SK-N-SH (cell line): ENCODE data around the gene SRMS. TPM values are rescaled to one million over a fixed set of nuclear protein-coding genes. Genes with fewer than 3 reads are reported as not detected.

Experiments used
- CTCF ChIA-PET: fragments of 300-600, 350-600 bp; formaldehyde crosslinking; extraction: SDS; loops from one replicate; lab custom pipeline; 2021; lab: Yijun Ruan, JAX
- POLR2A ChIA-PET: fragments of 350-600 bp; sonication (Branson Sonifier 250); formaldehyde crosslinking; extraction: SDS; loops from one replicate; lab custom pipeline; 2020; ENCODE audit warnings: antibody characterized with exemption, inconsistent platforms; lab: Yijun Ruan, JAX
- DNase-seq: peaks from one replicate; pipeline ENCODE4 v3.0.0; 2012
- H2AFZ ChIP-seq: fragments of 200-600 bp; sonication (generic); 2 replicates; pipeline ENCODE4 v1.8.1; 2016; ENCODE audit warnings: antibody characterized with exemption, mild to moderate bottlenecking, low read depth
- H3F3A ChIP-seq: fragments of 200-600 bp; sonication (generic); replicated peaks from 2 replicates; pipeline ENCODE3; 2016; ENCODE audit warnings: antibody characterized with exemption, mild to moderate bottlenecking; ENCODE audit not compliant: insufficient read depth
- H3K27ac ChIP-seq, 2 experiments: fragments of 200-500 bp in 1 of 2; fragments of 200-600 bp in 1 of 2; sonication (Bioruptor generic) in 1 of 2; sonication (generic), shearing (Covaris generic) in 1 of 2; 2 replicates each; pipeline versions ENCODE4 v1.5.1 to v1.6.1; 2014 to 2016; ENCODE audit warnings: low read depth in 2 of 2, inconsistent platforms in 1 of 2, low read length in 1 of 2, mild to moderate bottlenecking in 1 of 2, mixed read lengths in 1 of 2
- H3K27me3 ChIP-seq: fragments of 200-600 bp; sonication (generic), shearing (Covaris generic); 2 replicates; pipeline ENCODE4 v1.6.1; 2016; ENCODE audit warnings: mixed run types; ENCODE audit not compliant: insufficient read depth
- H3K36me3 ChIP-seq, 2 experiments: fragments of 200-500 bp in 1 of 2; fragments of 200-600 bp in 1 of 2; sonication (Bioruptor generic) in 1 of 2; sonication (generic) in 1 of 2; replicated peaks in 1 of 2; 2 replicates each; pipeline versions ENCODE3 to v1.5.1; 2014 to 2016; ENCODE audit warnings: low read length in 1 of 2, mild to moderate bottlenecking in 1 of 2; ENCODE audit not compliant: insufficient read depth in 2 of 2, control insufficient read depth in 1 of 2
- H3K4me1 ChIP-seq, 2 experiments: fragments of 200-500 bp in 1 of 2; fragments of 200-600 bp in 1 of 2; sonication (Bioruptor generic) in 1 of 2; sonication (generic), shearing (Covaris generic) in 1 of 2; 2 replicates each; pipeline versions ENCODE4 v1.5.1 to v1.6.1; 2014 to 2016; ENCODE audit warnings: low read depth in 1 of 2, low read length in 1 of 2, mixed run types in 1 of 2; ENCODE audit not compliant: insufficient read depth in 2 of 2, control insufficient read depth in 1 of 2
- H3K4me2 ChIP-seq: fragments of 200-600 bp; sonication (generic), shearing (Covaris generic); 2 replicates; pipeline ENCODE4 v1.6.1; 2017; ENCODE audit warnings: mixed run types
- H3K4me3 ChIP-seq, 2 experiments: fragments of 200-500 bp in 1 of 2; fragments of 200-600 bp in 1 of 2; sonication (Bioruptor generic) in 1 of 2; sonication (generic), shearing (Covaris generic) in 1 of 2; 2 replicates each; pipeline versions ENCODE4 v1.5.1 to v1.8.1; 2014 to 2016; ENCODE audit warnings: low read depth in 2 of 2, inconsistent platforms in 1 of 2, low read length in 1 of 2, mild to moderate bottlenecking in 1 of 2, mixed read lengths in 1 of 2, moderate library complexity in 1 of 2
- H3K79me2 ChIP-seq: fragments of 200-600 bp; sonication (generic); 2 replicates; pipeline ENCODE4 v1.8.1; 2017; ENCODE audit warnings: mild to moderate bottlenecking; ENCODE audit not compliant: insufficient read depth
- H3K9ac ChIP-seq: fragments of 200-600 bp; sonication (generic); 2 replicates; pipeline ENCODE4 v1.6.1; 2017; ENCODE audit warnings: mixed run types
- H3K9me2 ChIP-seq: fragments of 200-600 bp; sonication (generic); 2 replicates; pipeline ENCODE4 v1.6.1; 2017; ENCODE audit warnings: mixed run types
- H3K9me3 ChIP-seq: fragments of 200-600 bp; sonication (generic); 2 replicates; pipeline ENCODE4 v1.6.1; 2017; ENCODE audit warnings: mixed run types, mild to moderate bottlenecking, moderate library complexity
- H4K20me1 ChIP-seq: fragments of 200-600 bp; sonication (generic); 2 replicates; pipeline ENCODE4 v1.6.1; 2017; ENCODE audit warnings: mild to moderate bottlenecking, mixed run types; ENCODE audit not compliant: insufficient read depth
- CHD2 ChIP-seq: fragments of 150-350 bp; IDR thresholded peaks from 2 replicates; pipeline ENCODE4 v1.6.1; 2018; ENCODE audit warnings: low read length; ENCODE audit not compliant: partially characterized antibody
- EP300 ChIP-seq, 2 experiments: IDR thresholded peaks; 2 replicates each; pipeline versions ENCODE4 v1.4.0 to v1.6.1; 2012; ENCODE audit warnings: borderline replicate concordance in 1 of 2, low read depth in 1 of 2, low read length in 1 of 2
- FOXM1 ChIP-seq: IDR thresholded peaks from 2 replicates; pipeline ENCODE4 v1.4.0; 2012; ENCODE audit warnings: low read depth, mild to moderate bottlenecking
- GABPA ChIP-seq: IDR thresholded peaks from 2 replicates; pipeline ENCODE4 v1.4.0; 2012; ENCODE audit warnings: low read depth, mild to moderate bottlenecking
- MXI1 ChIP-seq: IDR thresholded peaks from 2 replicates; pipeline ENCODE4 v1.6.1; 2012; ENCODE audit warnings: mild to moderate bottlenecking, low read depth, low read length, improper control_type of control experiment
- NRF1 ChIP-seq: IDR thresholded peaks from 2 replicates; pipeline ENCODE4 v1.6.1; 2012; ENCODE audit warnings: low read depth, mild to moderate bottlenecking, low read length
- RCOR1 ChIP-seq: fragments of 150-350 bp; IDR thresholded peaks from 2 replicates; pipeline ENCODE4 v1.6.1; 2017; ENCODE audit warnings: antibody characterized with exemption, low read length
- RFX5 ChIP-seq: IDR thresholded peaks from 2 replicates; pipeline ENCODE4 v1.6.1; 2012; ENCODE audit warnings: mild to moderate bottlenecking, improper control_type of control experiment, low read length
- SIN3A ChIP-seq: IDR thresholded peaks from 2 replicates; pipeline ENCODE4 v1.6.1; 2012; ENCODE audit warnings: low read depth, mild to moderate bottlenecking, low read length, moderate library complexity, borderline replicate concordance
- SMC3 ChIP-seq: IDR thresholded peaks from 2 replicates; pipeline ENCODE4 v1.6.1; 2012; ENCODE audit warnings: low read depth, low read length, improper control_type of control experiment
- TEAD4 ChIP-seq: IDR thresholded peaks from 2 replicates; pipeline ENCODE4 v1.4.0; 2012; ENCODE audit warnings: mild to moderate bottlenecking, borderline replicate concordance; ENCODE audit not compliant: insufficient read depth
- YY1 ChIP-seq: IDR thresholded peaks from 2 replicates; pipeline ENCODE4 v1.4.0; 2012; ENCODE audit warnings: low read depth, mild to moderate bottlenecking
- WGBS: methylation state at CpG from one replicate; pipeline ENCODE4 v1.1.6; 2017; ENCODE audit warnings: low lambda C conversion rate; 5-methylcytosine and 5-hydroxymethylcytosine counted together
- polyA plus RNA-seq, 3 experiments: library from polyadenylated mRNA; depleted of rRNA; stranded (reverse); fragments of >200 nt; gene quantifications; 2 replicates each; pipeline ENCODE4 v1.2.3, GENCODE V29; 2012
- TF ChIP-seq, protein P1 (sequence below): IDR thresholded peaks from 2 replicates; pipeline ENCODE4 v1.6.1; 2012; ENCODE audit warnings: mild to moderate bottlenecking, low read depth, low read length, moderate library complexity
- TF ChIP-seq, protein P2 (sequence below): IDR thresholded peaks from 2 replicates; pipeline ENCODE4 v1.4.0; 2012; ENCODE audit warnings: low read depth, borderline replicate concordance

SRMS gene
- polyA plus RNA-seq, 1 of the 3 experiments (the other 2 are of a cell fraction), result not detected

DNA sequence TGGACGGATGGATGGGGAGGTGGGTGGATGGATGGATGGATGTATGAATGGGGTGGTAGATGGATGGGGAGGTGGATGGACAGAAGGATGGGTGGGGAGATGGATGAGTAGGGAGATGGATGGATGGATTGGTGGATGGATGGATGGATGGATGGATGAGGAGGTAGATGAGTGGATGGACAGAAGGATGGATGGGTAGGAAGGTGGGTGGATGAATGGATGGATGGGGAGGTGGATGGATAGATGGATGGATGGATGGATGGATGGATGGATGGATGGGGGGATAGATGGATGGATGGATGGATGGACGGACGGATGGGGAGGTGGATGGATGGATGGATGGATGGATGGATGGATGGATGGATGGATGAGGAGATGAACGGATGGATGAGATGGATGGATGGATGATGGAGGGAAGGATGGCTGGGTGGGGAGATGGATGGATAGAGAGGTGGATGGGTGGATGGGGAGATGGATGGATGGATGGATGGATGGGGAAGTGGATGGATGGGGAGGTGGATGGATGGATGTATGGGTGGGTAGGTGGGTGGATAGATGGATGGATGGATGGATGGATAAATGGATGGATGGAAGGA lies 55.8 kb downstream of the SRMS start:
- Histone ChIP-seq H2AFZ (no peak overlapping the region), H3K4me3 (no peak overlapping the region), H3K4me2 (no peak overlapping the region), H3K9ac (no peak overlapping the region), H3F3A (no peaks in the 10 kb centered on the region), H3K9me3 (no peaks in the 10 kb centered on the region), H3K27ac (no peak overlapping the region), H3K79me2 (no peaks in the 10 kb centered on the region), H3K9me2 (no peaks in the 10 kb centered on the region), H3K4me1 (peaks cover 0 to 11% of the 10 kb centered on the region in 2 experiments; a peak in 1 of 4 replicates), H3K27me3 (no peaks in the 10 kb centered on the region), H4K20me1 (no peaks in the 10 kb centered on the region), H3K36me3 (peaks cover 0 to 6% of the 10 kb centered on the region in 2 experiments)
- ChIA-PET CTCF (no interaction called here), POLR2A (no interaction called here)
- no peak for TF ChIP-seq RCOR1
- TF ChIP-seq CHD2, result no peak
- TF ChIP-seq YY1, result no peak
- TF ChIP-seq EP300 (IDR thresholded peaks at IDR 0.05; ENCODE audit: borderline replicate concordance in 1 of 2, low read depth in 1 of 2, low read length in 1 of 2), result no peak
- no peak for TF ChIP-seq FOXM1
- no peak for TF ChIP-seq MXI1
- TF ChIP-seq, protein P1, sequence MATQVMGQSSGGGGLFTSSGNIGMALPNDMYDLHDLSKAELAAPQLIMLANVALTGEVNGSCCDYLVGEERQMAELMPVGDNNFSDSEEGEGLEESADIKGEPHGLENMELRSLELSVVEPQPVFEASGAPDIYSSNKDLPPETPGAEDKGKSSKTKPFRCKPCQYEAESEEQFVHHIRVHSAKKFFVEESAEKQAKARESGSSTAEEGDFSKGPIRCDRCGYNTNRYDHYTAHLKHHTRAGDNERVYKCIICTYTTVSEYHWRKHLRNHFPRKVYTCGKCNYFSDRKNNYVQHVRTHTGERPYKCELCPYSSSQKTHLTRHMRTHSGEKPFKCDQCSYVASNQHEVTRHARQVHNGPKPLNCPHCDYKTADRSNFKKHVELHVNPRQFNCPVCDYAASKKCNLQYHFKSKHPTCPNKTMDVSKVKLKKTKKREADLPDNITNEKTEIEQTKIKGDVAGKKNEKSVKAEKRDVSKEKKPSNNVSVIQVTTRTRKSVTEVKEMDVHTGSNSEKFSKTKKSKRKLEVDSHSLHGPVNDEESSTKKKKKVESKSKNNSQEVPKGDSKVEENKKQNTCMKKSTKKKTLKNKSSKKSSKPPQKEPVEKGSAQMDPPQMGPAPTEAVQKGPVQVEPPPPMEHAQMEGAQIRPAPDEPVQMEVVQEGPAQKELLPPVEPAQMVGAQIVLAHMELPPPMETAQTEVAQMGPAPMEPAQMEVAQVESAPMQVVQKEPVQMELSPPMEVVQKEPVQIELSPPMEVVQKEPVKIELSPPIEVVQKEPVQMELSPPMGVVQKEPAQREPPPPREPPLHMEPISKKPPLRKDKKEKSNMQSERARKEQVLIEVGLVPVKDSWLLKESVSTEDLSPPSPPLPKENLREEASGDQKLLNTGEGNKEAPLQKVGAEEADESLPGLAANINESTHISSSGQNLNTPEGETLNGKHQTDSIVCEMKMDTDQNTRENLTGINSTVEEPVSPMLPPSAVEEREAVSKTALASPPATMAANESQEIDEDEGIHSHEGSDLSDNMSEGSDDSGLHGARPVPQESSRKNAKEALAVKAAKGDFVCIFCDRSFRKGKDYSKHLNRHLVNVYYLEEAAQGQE, result no peak
- no peak for TF ChIP-seq TEAD4
- no peak for TF ChIP-seq GABPA
- no peak for TF ChIP-seq SMC3
- TF ChIP-seq, protein P2, sequence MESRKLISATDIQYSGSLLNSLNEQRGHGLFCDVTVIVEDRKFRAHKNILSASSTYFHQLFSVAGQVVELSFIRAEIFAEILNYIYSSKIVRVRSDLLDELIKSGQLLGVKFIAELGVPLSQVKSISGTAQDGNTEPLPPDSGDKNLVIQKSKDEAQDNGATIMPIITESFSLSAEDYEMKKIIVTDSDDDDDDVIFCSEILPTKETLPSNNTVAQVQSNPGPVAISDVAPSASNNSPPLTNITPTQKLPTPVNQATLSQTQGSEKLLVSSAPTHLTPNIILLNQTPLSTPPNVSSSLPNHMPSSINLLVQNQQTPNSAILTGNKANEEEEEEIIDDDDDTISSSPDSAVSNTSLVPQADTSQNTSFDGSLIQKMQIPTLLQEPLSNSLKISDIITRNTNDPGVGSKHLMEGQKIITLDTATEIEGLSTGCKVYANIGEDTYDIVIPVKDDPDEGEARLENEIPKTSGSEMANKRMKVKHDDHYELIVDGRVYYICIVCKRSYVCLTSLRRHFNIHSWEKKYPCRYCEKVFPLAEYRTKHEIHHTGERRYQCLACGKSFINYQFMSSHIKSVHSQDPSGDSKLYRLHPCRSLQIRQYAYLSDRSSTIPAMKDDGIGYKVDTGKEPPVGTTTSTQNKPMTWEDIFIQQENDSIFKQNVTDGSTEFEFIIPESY, result no peak
- TF ChIP-seq SIN3A, result no peak
- no peak for TF ChIP-seq NRF1
- no peak for TF ChIP-seq RFX5
- no peak for DNase-seq
- 65% methylated on average over 4 of the region's 4 CpGs for WGBS
